SK-N-MC (cell line): ENCODE results near the gene KCNT1.

Source experiments
- EZH2 ChIP-seq: fragments of 200-600 bp; sonication (generic); IDR thresholded peaks from one replicate; pipeline ENCODE4 v1.6.1; 2017; ENCODE audit warnings: antibody characterized with exemption
- FOXP2 ChIP-seq: optimal IDR thresholded peaks from 2 replicates; pipeline ENCODE3; 2011; ENCODE audit warnings: mild to moderate bottlenecking, moderate library complexity; ENCODE audit not compliant: insufficient read depth; ENCODE audit errors: extremely low read length, control extremely low read depth
- POLR2AphosphoS5 ChIP-seq: IDR thresholded peaks from 2 replicates; pipeline ENCODE4 v1.6.1; 2012; ENCODE audit warnings: mild to moderate bottlenecking, low read depth, low read length, borderline replicate concordance

DNA sequence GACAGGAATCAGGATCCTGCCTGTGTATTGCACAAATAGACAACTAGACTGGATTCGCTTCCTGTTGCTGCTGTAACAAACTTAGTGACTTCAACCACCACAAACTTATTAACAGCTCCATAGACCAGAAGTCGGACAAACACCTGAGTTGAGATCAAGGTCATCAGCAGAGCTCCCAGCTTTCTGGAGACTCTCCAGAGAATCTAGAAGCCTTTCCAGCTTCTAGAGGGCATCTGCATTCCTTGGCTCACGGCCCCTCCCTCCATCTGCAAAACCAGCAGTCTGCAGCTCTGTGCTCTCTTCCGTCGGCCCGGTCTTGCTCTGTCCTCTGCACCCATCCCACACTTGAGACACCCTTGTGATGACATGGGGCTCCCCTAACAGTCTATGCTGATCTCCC is 99.1 kb downstream of the KCNT1 start:
- TF ChIP-seq EZH2 (no peak), POLR2AphosphoS5 (no peak), FOXP2 (no peak)
